Putamen (tissue), 1 donor: ENCODE measurements around the gene EEF2K.
"Not testable (repeated sequence)": the region's sequence is repeated elsewhere in the genome, so short reads cannot be mapped to it uniquely, and the experiment has no call there.

Experiments
- DNase-seq: peaks from one replicate; pipeline ENCODE4 v3.0.0-alpha.2; 2016; ENCODE audit warnings: low spot score

The EEF2K gene

GRCh38 chr16:22190081-22190775 is 15.8 kb upstream of the EEF2K start:
- DNase-seq, result peak; percentile 100

GRCh38 chr16:22190776-22191531 is 15.1 kb upstream of the EEF2K start:
- peak; percentile 98 for DNase-seq

- DNase-seq, result peak; percentile 39
Measured at GRCh38 chr16:22191532-22192260, 14.4 kb upstream of the EEF2K start.

GRCh38 chr16:22192261-22193062 is 13.6 kb upstream of the EEF2K start:
- peak; percentile 68 for DNase-seq

GRCh38 chr16:22193063-22193411 is 13.0 kb upstream of the EEF2K start:
- no peak for DNase-seq

GRCh38 chr16:22194707-22195444 is 11.2 kb upstream of the EEF2K start:
- DNase-seq, result no peak

- no peak for DNase-seq
Measured at GRCh38 chr16:22195445-22195694, 10.7 kb upstream of the EEF2K start.

GRCh38 chr16:22195695-22196558 is 10.2 kb upstream of the EEF2K start:
- DNase-seq, result peak; percentile 95

- DNase-seq, result not testable (repeated sequence)
Measured at GRCh38 chr16:22196559-22197168, 9.4 kb upstream of the EEF2K start.

- no peak for DNase-seq
Measured at GRCh38 chr16:22198547-22199293, 7.4 kb upstream of the EEF2K start.

GRCh38 chr16:22202261-22202637 is 3.8 kb upstream of the EEF2K start:
- DNase-seq, result no peak

- DNase-seq, result no peak
Measured at GRCh38 chr16:22203091-22203490, 3.0 kb upstream of the EEF2K start.

- DNase-seq, result no peak
Measured at GRCh38 chr16:22204091-22204655, 1.9 kb upstream of the EEF2K start.

- DNase-seq, result no peak
Measured at GRCh38 chr16:22205577-22206012, 483 bp upstream of the EEF2K start.

GRCh38 chr16:22206842-22207714 is 1.0 kb downstream of the EEF2K start:
- peak; percentile 44 for DNase-seq

GRCh38 chr16:22207715-22208360 is 1.8 kb downstream of the EEF2K start:
- DNase-seq, result no peak

- no peak for DNase-seq
Measured at GRCh38 chr16:22210285-22210684, 4.2 kb downstream of the EEF2K start.

GRCh38 chr16:22210854-22211253 is 4.8 kb downstream of the EEF2K start:
- DNase-seq, result no peak
